ENCODE results near the gene CYP2E1.
"Not testable (repeated sequence)": the region's sequence is repeated elsewhere in the genome, so short reads cannot be mapped to it uniquely, and the experiment has no call there.

CYP2E1 gene

DNA sequence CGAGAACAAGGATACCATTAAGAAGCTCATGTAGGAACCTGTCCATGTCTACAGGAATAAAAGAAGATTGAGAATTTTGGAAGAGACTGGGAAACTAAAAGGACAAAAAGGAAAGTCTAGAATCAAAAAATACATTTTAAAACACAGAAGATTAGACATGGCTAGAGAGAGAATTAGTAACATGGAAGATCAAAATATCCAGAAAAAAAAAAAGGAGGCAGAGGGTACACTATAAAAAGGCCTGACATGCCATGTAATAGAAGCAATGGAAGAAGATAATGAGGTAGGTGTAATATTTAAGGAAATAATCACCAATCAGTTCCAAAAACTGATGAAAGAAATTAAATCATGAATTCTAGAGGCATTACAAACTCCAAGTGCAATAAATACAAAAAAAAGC lies 46.3 kb downstream of the CYP2E1 start:
- DNase-seq = not testable (repeated sequence)

- not testable (repeated sequence) for DNase-seq
Observed at GRCh38 chr10:133577037-133577436, 49.9 kb downstream of the CYP2E1 start.
